Stimulated activated CD8-positive, alpha-beta memory T cell treated with anti-CD3 and anti-CD28 coated beads, Interleukin-15, amount 100 ng/mL, for 24 hours (primary cell): Measurements from ENCODE around the gene HTR3C.
"Not testable (repeated sequence)": the region's sequence is repeated elsewhere in the genome, so short reads cannot be mapped to it uniquely, and the experiment has no call there.

Experiments
- DNase-seq: peaks from one replicate; pipeline ENCODE4 v3.0.0-alpha.2; 2020; ENCODE audit warnings: low read depth

The HTR3C gene, protein sequence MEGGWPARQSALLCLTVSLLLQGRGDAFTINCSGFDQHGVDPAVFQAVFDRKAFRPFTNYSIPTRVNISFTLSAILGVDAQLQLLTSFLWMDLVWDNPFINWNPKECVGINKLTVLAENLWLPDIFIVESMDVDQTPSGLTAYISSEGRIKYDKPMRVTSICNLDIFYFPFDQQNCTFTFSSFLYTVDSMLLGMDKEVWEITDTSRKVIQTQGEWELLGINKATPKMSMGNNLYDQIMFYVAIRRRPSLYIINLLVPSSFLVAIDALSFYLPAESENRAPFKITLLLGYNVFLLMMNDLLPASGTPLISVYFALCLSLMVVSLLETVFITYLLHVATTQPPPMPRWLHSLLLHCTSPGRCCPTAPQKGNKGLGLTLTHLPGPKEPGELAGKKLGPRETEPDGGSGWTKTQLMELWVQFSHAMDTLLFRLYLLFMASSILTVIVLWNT

DNA sequence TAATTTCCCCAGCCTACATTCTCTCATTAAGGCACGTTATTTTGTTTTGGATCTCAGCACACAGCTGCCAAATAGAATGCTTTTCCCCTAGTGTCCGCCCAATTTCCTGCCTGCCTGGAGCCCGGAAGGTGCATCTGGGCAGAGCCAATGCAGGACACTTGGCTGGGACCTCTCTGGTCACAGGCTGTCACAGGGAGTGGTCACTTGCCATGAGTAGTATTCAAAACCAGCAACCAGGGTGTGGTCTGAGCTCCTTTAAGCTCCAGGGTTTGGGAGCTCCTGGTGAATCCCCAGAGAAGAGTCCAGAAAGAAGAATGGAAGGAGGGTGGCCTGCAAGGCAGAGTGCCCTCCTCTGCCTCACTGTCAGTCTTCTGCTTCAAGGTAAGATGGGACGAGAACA lies at the start of gene HTR3C:
TSS of gene HTR3C (plus strand) at position 281 of the 400 bp plus-strand sequence. CDS start at position 315, 34 bp downstream.
- DNase-seq = no peak

DNA sequence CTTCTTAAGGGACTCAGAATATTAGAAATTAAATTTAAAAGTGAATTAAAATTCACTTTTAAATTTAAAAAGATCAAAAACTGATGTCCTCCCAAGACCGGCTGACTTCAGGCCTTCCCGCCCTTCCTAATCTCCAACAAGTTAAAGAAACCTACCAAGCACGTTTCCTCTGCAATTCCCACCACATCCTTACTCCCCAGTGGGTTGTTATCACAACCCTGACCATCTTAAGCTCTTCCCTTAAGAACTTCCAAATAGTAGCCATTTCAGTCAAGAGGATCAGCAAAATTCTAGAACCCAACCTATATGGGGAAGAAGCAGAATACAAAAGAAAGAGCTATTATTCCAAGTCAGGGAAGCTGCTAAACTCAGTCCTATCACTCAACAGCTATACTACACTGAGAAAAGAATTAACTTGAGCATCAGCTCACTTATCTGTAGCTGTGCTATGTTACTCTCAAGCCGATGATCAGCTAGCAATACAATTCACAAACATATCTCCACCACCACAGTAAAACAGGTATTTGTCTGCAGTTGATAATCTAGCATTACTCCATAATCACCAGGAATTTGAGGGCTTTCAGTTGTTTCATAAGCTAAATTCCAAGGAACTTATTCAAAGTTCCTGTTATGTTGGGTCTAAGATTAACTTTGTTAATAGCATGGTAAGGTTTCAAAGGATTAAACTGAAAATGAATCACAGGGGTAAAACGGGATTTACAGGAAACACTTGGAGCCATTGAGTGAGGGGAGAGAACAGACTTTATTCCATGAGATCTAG lies 49.5 kb upstream of the HTR3C start:
- DNase-seq = no peak

DNA sequence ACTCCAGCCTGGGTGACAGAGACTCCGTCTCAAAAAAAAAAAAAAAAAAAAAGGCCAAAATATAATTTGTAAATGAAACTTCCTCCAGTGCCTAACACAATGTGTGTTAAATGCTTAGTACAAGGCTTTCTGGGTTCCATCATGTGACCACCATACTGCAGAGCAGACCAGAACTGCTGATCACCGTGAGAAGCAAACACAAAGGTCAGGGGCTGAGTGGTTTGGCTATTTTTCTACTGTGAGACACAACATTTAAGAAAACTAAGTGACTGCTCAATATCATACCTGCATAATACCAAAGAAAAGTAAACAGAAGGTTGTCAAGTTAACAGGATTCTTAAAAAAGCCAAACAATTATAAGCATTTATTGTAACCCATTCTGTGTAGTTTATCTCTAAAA lies 48.4 kb upstream of the HTR3C start:
- no peak for DNase-seq

DNA sequence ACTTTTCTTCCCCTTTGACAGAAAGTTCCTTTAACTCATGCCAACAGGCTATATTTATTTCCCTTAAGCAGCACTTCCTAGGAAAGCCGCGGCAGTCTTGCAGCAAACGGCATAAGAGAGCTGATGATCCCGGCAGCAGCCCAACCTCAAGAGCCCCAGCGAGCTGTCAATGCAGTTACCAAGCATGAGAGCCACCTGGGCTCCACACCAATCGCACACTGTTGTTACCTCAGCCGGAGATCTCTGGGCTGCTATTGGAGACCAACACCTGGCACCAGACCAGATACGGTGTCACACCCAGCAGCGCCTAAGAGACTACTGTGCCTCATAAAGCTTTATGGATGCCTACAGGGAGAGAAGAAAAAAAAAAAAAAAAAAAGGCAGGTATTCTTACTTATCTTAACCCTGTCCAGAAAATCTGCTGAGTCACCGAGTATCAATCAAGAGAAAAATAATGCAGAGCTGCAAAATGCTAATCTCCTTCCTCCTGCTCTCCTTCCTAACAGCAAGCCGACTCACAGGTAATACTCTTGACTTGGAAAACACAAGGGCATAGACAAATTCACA lies 46.8 kb upstream of the HTR3C start:
- no peak for DNase-seq

DNA sequence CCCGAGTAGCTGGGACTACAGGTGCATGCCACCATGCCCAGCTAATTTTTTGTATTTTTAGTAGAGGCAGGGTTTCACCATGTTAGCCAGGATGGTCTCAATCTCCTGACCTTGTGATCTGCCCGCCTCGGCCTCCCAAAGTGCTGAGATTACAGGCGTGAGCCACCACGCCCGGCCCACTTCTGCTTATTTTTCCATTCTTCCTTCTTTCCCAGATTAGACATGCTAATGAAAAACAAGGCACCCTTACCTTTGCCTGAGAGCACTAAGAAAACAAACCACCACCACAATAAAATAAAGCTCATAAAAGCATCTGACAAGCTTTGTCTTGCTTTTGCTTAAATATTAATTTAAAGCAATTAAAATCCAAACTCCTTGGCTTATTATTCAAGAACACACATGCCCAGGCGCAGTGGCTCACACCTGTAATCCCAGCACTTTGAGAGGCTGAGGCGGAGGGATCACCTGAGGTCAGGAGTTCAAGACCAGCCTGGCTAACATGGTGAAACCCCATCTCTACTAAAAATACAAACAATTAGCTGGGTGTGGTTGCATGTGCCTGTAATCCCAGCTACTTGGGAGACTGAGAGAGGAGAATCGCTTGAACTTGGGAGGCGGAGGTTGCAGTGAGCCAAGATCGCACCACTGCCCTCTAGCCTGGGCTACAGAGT lies 45.6 kb upstream of the HTR3C start:
- not testable (repeated sequence) for DNase-seq

DNA sequence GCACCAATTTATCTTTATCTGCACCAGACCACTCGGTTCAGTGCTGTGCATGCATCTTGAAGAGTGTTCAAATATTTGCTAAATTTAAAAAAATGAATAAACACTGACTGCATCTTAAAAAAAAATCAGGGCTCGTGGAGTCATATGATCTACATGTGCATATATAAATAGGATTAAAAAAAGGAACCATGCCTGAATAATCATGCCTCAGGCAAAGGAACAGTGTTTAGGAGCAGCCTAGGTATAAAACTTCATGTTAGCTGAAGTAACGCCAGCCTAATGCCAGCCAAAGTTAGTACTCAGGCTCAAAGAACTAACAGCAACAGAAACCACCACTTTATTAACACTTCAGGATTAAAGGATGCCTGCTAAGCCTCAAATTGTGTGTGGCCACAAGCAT lies 44.7 kb upstream of the HTR3C start:
- DNase-seq = no peak

DNA sequence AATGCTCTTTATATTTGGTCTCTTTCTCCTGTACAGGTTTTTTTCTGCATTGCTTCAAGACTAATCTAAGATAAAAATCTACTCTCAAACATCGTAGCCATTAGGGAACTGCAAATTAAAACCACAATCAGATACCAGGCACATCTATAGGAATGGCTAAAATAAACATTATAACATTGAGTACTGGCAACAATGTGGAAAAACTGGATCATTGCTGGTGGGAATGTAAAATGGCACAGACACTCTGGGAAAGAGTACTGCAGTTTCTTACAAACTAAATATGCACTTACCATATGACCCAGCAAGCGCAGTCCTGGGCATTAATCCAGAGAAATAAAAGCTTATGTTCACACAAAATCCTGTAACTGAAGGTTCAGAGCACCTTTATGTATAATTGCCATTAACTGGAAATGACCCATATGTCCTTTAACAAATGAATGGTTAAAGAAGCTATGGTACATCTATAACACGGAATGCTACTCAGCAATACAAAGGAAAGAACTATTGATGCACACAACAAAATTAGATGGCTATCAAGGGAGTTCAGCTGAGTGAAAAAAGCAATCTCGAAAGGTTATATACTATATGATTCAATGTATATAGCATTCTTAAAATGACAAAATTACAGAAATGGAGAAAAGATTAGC lies 41.5 kb upstream of the HTR3C start:
- DNase-seq = no peak

DNA sequence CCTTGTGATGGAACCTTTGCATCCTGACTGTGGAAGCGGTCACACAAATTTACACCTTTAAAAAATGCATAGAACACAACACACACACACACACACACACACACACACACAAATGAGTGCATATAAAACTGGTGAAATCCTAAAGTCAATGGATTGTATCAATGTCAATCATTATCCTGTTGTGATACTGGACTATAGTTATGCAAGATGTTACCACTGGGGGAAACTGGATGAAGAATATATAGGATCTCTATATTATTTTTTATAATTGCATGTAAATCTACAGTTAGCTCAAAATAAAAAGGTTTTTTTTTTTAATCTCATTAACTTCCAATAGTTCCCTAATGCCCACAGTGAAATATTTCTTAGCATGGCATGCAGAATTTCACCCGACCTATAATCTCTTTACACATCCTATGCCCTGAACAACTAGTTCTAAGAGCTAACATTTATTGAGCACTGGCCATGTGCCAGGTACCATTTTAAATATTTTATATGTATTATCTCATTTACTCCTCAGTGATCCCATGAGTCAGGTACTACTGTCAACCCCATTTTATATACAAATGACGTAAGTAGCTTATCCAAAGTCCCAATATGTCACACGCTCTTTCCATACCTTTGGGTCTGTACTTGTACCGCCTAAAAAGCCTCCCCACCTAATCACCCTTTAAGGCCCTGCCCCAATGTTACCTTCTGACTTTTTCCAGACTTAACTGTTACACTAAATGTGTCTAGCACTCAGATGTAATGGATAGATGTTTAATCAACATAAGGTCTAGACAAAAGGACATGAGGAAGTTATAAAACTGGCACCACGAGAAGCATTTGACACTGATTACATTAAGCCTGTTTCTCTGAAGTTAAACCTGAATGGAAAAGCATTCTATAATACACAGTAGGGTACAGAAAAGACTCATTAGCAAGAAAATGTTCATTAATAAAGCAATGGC lies 40.6 kb upstream of the HTR3C start:
- DNase-seq = no peak

DNA sequence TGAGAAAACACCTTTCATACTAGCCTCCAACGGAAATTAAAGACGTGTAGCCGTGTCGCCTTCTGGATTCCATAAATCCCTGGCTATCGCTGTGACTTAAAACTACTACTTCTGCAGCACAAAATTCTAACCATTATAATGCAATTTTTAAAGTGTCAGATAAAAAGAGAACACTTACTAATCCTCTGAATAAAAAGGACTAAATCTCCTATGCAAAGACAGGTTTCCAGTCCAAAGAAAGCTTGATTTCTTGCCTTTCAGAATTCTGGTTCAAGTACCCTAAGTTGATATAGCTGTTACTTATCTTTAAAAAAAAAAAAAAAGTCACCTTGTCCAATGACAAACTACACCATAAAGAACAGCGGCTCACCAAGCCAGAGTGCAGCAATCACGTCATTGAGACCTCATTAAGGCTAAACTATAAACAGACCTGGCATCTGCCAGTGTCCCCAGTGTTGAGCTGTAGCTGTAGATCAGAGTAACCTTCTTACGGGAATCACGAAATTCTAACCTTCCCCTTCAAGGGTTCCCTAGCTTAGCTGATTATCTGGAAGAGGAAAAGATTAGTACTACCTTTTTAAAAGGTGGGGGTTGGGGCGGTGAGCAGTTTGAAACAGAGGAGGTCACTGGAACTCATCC lies 37.3 kb upstream of the HTR3C start:
- no peak for DNase-seq

DNA sequence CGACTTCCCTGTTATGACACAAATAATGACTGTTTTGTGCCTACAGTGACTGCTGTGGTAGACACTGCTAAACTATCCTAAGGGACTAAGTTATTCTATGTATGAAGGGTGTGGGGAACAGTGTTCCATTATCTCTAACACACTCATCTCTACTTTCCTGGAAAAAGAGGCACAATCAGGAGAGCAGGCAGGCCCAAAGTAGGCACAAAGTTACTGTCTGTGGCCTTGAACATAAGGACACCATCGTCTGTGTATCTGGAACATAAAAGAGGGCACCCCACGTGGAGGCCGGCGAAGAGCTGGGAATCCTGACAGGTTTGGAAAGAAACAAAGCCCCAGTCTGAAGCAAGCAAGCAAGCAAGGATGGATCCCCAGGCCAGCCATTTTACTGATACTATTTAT lies 36.7 kb upstream of the HTR3C start:
- DNase-seq = no peak

DNA sequence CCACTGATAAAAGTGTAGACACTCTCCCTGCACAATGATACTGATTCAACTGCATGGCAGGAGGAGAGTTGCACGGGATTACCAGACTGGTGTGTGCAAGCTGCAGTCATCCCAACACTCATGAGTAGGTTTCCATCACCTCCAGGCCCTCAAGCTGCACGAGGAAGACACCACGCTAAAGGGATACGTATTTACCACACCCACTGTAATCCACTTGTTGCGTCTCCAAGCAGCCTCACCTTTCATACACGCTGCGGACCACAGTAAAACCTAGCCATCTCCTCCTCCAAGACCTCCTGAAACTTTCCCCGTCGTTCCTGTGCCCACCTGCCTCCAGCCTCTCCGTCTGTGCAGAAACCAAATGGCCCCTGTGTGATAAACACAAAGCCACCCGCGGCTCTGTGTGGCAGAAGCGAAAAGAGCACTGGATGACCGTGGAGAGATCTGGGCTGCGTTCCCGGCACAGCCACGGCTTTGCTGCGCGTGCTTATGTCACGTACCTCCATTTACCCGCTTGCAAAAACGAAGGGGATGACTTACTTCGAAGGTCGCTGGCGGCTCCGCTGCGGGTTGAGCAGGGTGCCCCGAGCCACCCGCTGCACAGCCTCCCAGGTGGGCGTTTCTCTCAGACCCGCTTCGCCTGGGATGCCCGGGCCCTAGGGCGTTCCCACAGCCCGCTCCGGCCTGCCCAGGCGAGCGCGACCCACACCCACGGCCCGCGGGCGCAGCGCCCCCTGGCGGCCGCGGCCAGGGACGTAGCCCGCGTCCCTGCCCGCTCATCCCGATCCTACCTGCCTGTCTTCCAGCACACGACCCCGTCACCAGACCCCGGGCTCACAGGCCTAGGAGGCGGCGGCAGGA lies 35.8 kb upstream of the HTR3C start:
- DNase-seq = peak; percentile 45

DNA sequence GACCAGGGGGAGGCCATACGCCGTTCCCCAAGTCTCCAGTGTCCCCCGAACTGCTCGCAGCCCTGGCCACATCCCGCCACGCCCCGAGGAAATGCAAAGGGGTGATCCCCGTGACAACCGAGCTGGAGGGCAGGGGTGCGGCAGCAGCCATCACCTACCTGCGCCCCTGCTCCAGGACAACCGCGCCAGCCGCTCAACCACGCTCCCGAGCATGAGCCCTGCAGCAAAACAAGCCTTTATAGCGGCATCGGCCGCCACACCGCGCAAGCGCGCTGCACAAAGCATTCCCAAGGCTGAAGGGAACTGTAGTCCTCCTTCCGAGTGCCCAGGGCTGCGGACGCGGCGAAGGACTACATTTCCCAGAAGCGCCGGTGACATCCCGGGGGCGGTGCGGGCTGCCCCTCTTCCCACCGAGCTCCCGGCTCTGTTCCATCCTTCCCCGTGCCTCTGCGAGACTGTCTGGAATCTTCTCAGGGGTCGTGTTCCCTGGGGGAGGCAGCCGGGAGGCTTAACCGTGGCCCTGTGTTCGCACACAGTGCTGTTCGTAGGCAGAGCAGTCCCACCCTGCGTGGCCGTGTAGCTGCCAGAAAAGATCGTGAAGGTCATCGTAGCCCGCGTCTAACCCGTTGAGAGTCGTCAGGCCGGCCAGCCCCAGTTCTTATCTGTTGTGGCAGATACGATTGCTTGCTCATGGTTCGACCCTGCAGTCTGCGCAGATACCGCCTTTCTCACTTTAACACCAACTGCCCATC lies 35.0 kb upstream of the HTR3C start, which contains the start of gene ABCC5:
TSS of gene ABCC5 (minus strand) at position 213 of the 752 bp plus-strand sequence. CDS start 3,492 bp downstream, outside the sequence.
- DNase-seq = peak; percentile 62

DNA sequence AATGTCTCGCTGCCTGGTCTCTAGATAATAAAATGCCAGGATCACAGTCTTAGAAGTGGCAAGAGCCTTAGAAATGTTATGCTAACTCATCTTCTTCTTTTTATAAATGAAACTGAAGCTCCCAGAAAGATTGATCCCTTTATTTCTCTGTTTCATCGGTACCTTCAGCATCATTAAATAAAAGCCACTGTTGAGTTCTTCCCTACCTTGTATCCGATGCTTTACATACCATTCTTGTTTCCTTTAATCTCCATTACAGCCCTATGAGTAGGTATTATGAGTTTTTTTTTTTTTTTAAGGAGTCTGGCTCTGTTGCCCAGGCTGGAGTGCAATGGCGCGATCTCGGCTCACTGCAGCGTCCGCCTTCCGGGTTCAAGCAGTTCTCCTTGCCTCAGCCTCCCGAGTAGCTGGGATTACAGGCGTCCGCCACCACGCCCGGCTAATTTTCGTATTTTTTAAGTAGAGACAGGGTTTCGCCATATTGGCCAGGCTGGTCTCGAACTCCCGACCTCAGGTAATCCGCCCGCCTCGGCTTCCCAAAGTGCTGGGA lies 34.3 kb upstream of the HTR3C start:
- no peak for DNase-seq

DNA sequence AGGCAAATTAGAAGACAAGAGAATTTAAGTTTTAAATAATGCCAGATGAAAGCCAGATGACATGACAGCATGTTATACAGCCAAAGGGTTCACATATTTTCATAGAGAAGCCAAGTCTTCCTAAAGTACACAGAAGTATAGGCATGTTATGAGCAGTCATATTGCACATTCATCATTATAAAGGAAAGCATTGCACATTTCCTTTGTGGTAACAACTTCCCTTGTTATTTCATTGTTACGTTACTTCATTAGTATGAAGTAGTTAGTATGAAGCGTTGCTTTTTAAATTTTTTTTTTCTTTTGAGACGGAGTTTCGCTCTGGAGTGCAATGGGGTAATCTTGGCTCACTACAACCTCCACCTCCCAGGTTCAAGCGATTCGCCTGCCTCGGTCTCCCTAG lies 30.5 kb upstream of the HTR3C start:
- DNase-seq = no peak

DNA sequence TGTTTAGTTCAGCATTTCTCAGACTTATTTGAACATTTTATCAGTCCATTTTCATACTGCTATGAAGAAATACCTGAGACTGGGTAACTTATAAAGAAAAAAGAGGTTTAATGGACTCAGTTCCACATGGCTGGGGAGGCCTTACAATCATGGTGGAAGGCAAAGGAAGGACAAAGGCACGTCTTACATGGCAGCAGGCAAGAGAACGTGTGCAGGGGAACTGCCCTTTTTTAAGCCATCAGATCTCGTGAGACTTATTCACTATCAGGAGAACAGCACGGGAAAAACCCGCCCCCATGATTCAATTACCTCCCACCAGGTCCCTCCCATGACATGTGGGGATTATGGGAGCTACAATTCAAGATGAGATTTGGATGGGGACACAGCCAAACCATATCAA lies 27.6 kb upstream of the HTR3C start:
- DNase-seq = not testable (repeated sequence)

DNA sequence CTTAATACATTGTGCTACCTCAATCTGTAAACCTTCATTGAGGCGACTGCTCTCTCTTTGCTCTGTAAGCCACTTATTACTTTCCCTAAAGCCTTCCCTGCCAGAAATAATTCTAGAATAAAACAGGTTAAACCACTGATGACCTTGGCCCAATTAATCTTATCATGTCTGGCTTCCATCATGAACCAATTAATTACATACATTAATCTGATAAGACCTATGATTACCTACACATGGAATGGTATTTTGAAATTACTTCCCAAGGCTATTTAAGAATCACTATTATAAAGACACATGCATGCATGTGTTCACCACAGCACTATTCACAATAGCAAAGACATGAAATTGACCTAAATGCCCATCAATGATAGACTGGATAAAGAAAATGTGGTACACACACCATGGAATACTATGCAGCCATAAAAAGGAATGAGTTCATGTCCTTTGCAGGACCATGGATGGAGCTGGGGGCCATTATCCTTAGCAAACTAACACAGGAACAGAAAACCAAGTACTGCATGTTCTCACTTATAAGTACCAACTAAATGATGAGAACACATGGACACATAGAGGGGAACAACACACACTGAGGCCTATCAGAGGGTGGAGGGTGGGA lies 24.5 kb upstream of the HTR3C start:
- DNase-seq = not testable (repeated sequence)

DNA sequence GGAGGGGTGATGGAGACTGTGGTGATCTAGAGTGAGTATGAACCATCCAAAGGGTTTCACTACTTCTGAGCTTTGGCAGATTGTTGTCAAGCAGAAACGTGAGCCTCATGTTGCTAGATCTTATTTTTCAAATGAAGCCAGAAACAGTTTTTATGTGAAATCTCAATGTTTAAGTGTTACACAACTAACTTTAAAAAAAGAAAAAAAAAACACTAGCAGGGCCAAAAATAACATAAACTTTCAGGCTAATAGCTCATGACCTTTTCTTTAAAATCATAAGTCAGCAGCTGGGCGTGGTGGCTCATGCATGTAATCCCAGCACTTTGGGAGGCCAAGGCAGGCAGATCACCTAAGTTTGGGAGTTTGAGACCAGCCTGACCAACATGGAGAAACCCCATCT lies 23.4 kb upstream of the HTR3C start:
- no peak for DNase-seq

DNA sequence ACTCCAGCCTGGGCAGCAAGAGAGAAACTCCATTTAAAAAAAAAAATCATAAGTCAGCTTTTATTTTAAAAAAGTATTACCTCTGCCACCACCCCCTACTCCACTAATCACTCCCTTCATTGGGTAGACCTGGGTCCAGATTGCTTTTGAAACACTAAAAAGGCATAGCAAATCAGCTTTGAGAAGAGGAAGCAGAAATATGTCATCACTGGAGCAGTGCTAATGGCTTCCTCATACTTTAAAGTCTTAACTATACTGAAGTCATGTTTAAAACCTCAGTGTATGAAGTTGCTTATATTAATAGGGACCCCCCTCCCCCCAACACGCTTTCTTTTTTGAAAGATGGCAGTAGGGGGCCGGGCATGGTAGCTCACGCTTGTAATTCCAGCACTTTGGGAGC lies 22.3 kb upstream of the HTR3C start:
- no peak for DNase-seq
